ENCODE data around the gene MTPN. TPM values are rescaled to one million over a fixed set of nuclear protein-coding genes. Genes with fewer than 3 reads are reported as not detected.

MTPN gene
- total RNA-seq, 1 experiment from 2014 or later: 98.2 TPM

GRCh38 chr7:135979471-135980011 is 2.4 kb upstream of the MTPN start:
- Mint-ChIP-seq H3K9me3 (peaks cover 0 to 4% of the 10 kb centered on the region in 2 experiments; a peak in 3 of 5 replicates), H3K36me3 (ENCODE audit: insufficient read depth in 1 of 3, low read depth in 3 of 3) (peaks cover 0 to 2% (median under 1%) of the 10 kb centered on the region in 3 experiments; a peak in 2 of 7 replicates), H3K27me3 (ENCODE audit: low read depth) (no peaks in the 10 kb centered on the region; the same call in 1 of the 2 replicates), H3K4me3 (no peak overlapping the region), H3K4me1 (peaks cover 11 to 15% of the 10 kb centered on the region in 2 experiments), H3K27ac (no peak overlapping the region)
- no peak overlapping the region for H3K18ac ChIP-seq (ENCODE audit: insufficient read length, low read depth, low read length)
- no peak overlapping the region for H3K56ac ChIP-seq (ENCODE audit: insufficient read length, low read depth, low read length)
- H2BK15ac ChIP-seq (ENCODE audit: low read depth, low read length): no peak overlapping the region
- no peak overlapping the region for H3K23ac ChIP-seq (ENCODE audit: insufficient read length, low read depth, low read length)
- H3K4ac ChIP-seq (ENCODE audit: low read depth, low read length): no peak overlapping the region
- no peak overlapping the region for H2BK5ac ChIP-seq (ENCODE audit: insufficient read length, low read length)
- H2BK12ac ChIP-seq (ENCODE audit: insufficient read length, low read depth, low read length): no peak overlapping the region
- H4K20me1 ChIP-seq (ENCODE audit: control insufficient read depth, insufficient read depth, insufficient read length): no peaks in the 10 kb centered on the region
- DNase-seq: no peak
- H2AK5ac ChIP-seq (ENCODE audit: insufficient read length, low read length): no peak overlapping the region
- no peaks in the 10 kb centered on the region; the same call in 1 of the 2 replicates for H3K4me1 ChIP-seq (ENCODE audit: insufficient read depth, low read length)
- no peak overlapping the region for H3K14ac ChIP-seq (ENCODE audit: insufficient read depth, low read length)
- no peak overlapping the region for H4K8ac ChIP-seq (replicated peaks; ENCODE audit: insufficient read length, low read depth, low read length)
- H3K9ac ChIP-seq (ENCODE audit: extremely low read depth, insufficient read length, low read length): no peak overlapping the region
- H3K9me3 ChIP-seq (ENCODE audit: control insufficient read depth, low read depth, low read length): no peaks in the 10 kb centered on the region
- H4K91ac ChIP-seq (ENCODE audit: insufficient read length, low read depth, low read length): no peak overlapping the region
- H3K27me3 ChIP-seq (ENCODE audit: insufficient read depth, low read length): no peaks in the 10 kb centered on the region
- H3T11ph ChIP-seq (ENCODE audit: low read length): no peak overlapping the region
- no peak overlapping the region for H4K5ac ChIP-seq (ENCODE audit: insufficient read length, low read depth, low read length)
- no peak overlapping the region for H3K4me2 ChIP-seq (ENCODE audit: insufficient read depth, insufficient read length, low read length)
- H3K27ac ChIP-seq (ENCODE audit: insufficient read length, low read depth, low read length): no peak overlapping the region
- H3K23me2 ChIP-seq (ENCODE audit: insufficient read length, low read depth, low read length, poor library complexity, severe bottlenecking): peaks cover 4% of the 10 kb centered on the region
- TF ChIP-seq, protein P1, sequence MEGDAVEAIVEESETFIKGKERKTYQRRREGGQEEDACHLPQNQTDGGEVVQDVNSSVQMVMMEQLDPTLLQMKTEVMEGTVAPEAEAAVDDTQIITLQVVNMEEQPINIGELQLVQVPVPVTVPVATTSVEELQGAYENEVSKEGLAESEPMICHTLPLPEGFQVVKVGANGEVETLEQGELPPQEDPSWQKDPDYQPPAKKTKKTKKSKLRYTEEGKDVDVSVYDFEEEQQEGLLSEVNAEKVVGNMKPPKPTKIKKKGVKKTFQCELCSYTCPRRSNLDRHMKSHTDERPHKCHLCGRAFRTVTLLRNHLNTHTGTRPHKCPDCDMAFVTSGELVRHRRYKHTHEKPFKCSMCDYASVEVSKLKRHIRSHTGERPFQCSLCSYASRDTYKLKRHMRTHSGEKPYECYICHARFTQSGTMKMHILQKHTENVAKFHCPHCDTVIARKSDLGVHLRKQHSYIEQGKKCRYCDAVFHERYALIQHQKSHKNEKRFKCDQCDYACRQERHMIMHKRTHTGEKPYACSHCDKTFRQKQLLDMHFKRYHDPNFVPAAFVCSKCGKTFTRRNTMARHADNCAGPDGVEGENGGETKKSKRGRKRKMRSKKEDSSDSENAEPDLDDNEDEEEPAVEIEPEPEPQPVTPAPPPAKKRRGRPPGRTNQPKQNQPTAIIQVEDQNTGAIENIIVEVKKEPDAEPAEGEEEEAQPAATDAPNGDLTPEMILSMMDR (conservative IDR thresholded peaks at IDR 0.05): no peak
- H2AFZ ChIP-seq (ENCODE audit: low read length): no peak overlapping the region
- peaks cover 15% of the 10 kb centered on the region for H3K79me2 ChIP-seq (ENCODE audit: insufficient read depth, low read length)
- no peak overlapping the region for H2BK120ac ChIP-seq (ENCODE audit: low read depth, low read length, poor library complexity, severe bottlenecking)
- H2BK20ac ChIP-seq (ENCODE audit: low read depth, low read length, poor library complexity, severe bottlenecking): no peak overlapping the region
- H3K79me1 ChIP-seq (ENCODE audit: insufficient read depth, low read depth, low read length, poor library complexity, severe bottlenecking): no peaks in the 10 kb centered on the region

All from H9 (cell line).